Measurements from ENCODE around the gene MICU1. TPM values are rescaled to one million over a fixed set of nuclear protein-coding genes. Genes with fewer than 3 reads are reported as not detected.

The MICU1 gene
- total and polyA plus RNA-seq, 8 donors, result 9.4 to 21.7 (median 12.6) TPM

GRCh38 chr10:72354356-72355213 lies 271.3 kb downstream of the MICU1 start, which contains the start of gene DNAJB12:
TSS of gene DNAJB12 (minus strand) at chr10:72354919. CDS start at chr10:72354897, 22 bp downstream.
- Histone ChIP-seq H3K36me3 (no peaks in the 10 kb centered on the region), H3K27me3 (no peaks in the 10 kb centered on the region), H3K27ac (peak within 1 kb of the TSS; percentile 93 to 98 (median 94)), H3K4me3 (peak within 1 kb of the TSS; percentile 55 to 94 (median 70)), H3K4me1 (peaks cover 8 to 15% (median 13%) of the 10 kb centered on the region in 3 donors), H3K9me3 (no peaks in the 10 kb centered on the region)
- intact Hi-C loops (cut with DNase I), result no loop called here
- DNase-seq (peak; percentile 90 to 94 (median 92)), ATAC-seq (peak; percentile 88 to 95 (median 92)), FAIRE-seq (no peak)
- no peak for TF ChIP-seq CTCF (IDR thresholded peaks at IDR 0.05)
- 0 to 1% methylated on average over 68 to 74 of the region's 74 CpGs for WGBS, 2 donors

- no peaks in the 10 kb centered on the region for H3K36me3 ChIP-seq
- H3K27ac ChIP-seq, result peak overlapping the region; percentile 93 to 98 (median 94)
- intact Hi-C loops (cut with DNase I), result no loop called here
- no peaks in the 10 kb centered on the region for H3K9me3 ChIP-seq
- 0 to 1% methylated on average over 23 of the region's 23 CpGs for WGBS, 2 donors
- peak overlapping the region; percentile 55 to 94 (median 70) for H3K4me3 ChIP-seq
- H3K27me3 ChIP-seq, result no peaks in the 10 kb centered on the region
- H3K4me1 ChIP-seq, result peaks cover 8 to 15% (median 13%) of the 10 kb centered on the region in 3 donors
- DNase-seq, result peak in 4 of 6 donors; percentile 54 to 76 (median 60)
- ATAC-seq, result peak; percentile 10 to 13 (median 11)
- no peak for TF ChIP-seq CTCF (IDR thresholded peaks at IDR 0.05)
- no peak for FAIRE-seq
Measured at GRCh38 chr10:72353965-72354355, 271.9 kb downstream of the MICU1 start.

- ATAC-seq (peak in 3 of 4 donors; percentile 1 to 3 (median 1)), DNase-seq (no peak), FAIRE-seq (no peak)
- WGBS, 2 donors, result 31 to 34% methylated on average over 18 of the region's 18 CpGs
- no peaks in the 10 kb centered on the region for H3K9me3 ChIP-seq
- H3K27me3 ChIP-seq, result no peaks in the 10 kb centered on the region
- intact Hi-C loops (cut with DNase I), result no loop called here
- peak overlapping the region; percentile 93 to 98 (median 94) for H3K27ac ChIP-seq
- H3K4me1 ChIP-seq, result peaks cover 8 to 15% (median 13%) of the 10 kb centered on the region in 3 donors
- H3K36me3 ChIP-seq, result no peaks in the 10 kb centered on the region
- TF ChIP-seq CTCF (IDR thresholded peaks at IDR 0.05), result no peak
- H3K4me3 ChIP-seq, result peak overlapping the region; percentile 55 to 94 (median 70)
Measured at GRCh38 chr10:72353028-72353964, 272.6 kb downstream of the MICU1 start.

- Histone ChIP-seq H3K4me3 (no peak overlapping the region), H3K36me3 (no peaks in the 10 kb centered on the region), H3K27ac (no peak overlapping the region), H3K9me3 (no peaks in the 10 kb centered on the region), H3K27me3 (no peaks in the 10 kb centered on the region), H3K4me1 (peaks cover 8 to 15% (median 13%) of the 10 kb centered on the region in 3 donors)
- ATAC-seq (no peak), FAIRE-seq (no peak), DNase-seq (no peak)
- 91 to 93% methylated on average over 6 of the region's 6 CpGs for WGBS, 2 donors
- intact Hi-C loops (cut with DNase I), result no loop called here
- no peak for TF ChIP-seq CTCF (IDR thresholded peaks at IDR 0.05)
Measured at GRCh38 chr10:72351479-72351878, 274.4 kb downstream of the MICU1 start.
